GM19463 (cell line): ENCODE results near the gene TXNL4A.
"Not testable (repeated sequence)": the region's sequence is repeated elsewhere in the genome, so short reads cannot be mapped to it uniquely, and the experiment has no call there.

ENCODE experiments used
- ATAC-seq: cut with Tn5 transposase; IDR thresholded peaks from one replicate; pipeline ENCODE4 v1.9.1; 2021; ENCODE audit warnings: mild to moderate bottlenecking, moderate library complexity; ENCODE audit not compliant: unreplicated experiment

The TXNL4A gene

DNA sequence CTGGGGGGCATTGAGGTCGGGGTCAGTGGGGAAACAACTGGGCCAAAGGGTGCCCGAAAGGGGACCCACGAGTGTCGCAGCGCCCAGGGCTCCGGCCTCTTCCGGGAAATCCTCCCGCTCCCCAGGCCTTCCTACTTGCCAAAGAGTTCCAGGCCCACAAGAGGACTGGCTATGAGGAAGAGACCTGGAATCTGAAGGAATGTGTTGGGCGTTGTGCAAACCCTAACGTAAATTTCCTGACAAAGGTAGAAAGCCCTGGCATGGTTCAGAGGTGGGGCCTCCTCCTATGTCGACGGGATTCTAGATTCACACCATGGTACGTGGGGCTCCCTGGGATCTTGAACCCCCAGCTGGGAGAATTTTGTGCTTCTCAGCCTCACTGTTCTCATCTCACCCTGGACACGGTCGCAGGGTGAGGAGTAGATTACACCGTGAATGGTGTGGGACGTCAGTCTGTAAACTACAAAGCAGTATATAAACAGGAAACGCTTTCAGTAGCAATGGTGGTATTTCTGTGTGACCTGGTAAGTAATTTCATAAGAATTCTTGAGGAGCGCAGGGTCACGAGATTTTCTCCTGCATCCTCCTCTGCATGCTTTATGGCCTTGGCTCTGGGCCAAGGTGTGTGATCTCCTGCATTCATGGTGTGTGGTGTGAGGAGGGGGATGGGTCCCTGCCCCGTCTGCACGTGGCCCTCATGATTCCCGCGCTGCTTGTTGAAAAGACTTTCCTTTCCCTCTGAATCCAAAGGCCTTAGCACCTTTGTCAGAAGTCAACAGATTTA is 23.1 kb downstream of the TXNL4A start:
- no peak for ATAC-seq

- ATAC-seq = peak; percentile 52
Measured at GRCh38 chr18:79964330-79965118, 23.8 kb downstream of the TXNL4A start, which contains the start of gene HSBP1L1. TSS of gene HSBP1L1 (plus strand) at chr18:79964643. CDS start at chr18:79964736, 93 bp downstream.

DNA sequence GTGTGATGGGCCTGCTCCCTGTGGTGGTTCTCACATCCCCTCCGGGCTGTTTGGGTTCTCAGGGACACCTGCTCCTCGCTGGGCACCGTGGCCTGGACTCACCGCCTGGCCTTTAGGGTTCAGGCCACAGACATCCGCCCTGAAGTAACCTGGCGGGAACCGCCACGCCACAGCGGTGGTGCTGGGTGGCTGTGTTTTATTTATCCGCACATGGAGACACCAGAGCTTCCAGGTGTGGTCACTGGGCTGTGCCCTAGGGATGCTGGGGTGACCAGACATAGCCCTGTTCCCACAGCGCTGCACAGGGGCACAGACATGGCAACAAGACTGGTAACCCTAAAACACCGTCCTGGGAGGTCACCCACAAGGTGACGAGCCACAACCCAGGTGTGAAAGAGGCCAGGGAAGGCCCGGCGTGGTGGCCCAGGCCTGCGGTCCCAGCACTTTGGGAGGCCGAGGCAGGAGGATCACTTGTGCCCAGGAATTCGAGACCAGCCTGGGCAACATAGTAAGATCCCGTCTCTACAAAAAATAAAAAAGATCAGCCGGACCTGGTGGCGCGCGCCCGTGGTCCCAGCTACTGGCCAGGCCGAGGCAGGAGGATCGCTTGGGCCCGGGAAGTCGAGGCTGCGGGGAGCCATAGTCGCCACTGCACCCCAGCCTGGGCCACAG is 24.6 kb downstream of the TXNL4A start:
- ATAC-seq = no peak

GRCh38 chr18:79962835-79963657 is 25.3 kb downstream of the TXNL4A start:
- peak; percentile 62 for ATAC-seq

- no peak for ATAC-seq
Measured at GRCh38 chr18:79962311-79962710, 26.1 kb downstream of the TXNL4A start.

- ATAC-seq = no peak
Measured at GRCh38 chr18:79961527-79962291, 26.7 kb downstream of the TXNL4A start.

GRCh38 chr18:79960921-79961526 is 27.3 kb downstream of the TXNL4A start:
- ATAC-seq = no peak

- not testable (repeated sequence) for ATAC-seq
Measured at GRCh38 chr18:79960161-79960801, 28.1 kb downstream of the TXNL4A start.

DNA sequence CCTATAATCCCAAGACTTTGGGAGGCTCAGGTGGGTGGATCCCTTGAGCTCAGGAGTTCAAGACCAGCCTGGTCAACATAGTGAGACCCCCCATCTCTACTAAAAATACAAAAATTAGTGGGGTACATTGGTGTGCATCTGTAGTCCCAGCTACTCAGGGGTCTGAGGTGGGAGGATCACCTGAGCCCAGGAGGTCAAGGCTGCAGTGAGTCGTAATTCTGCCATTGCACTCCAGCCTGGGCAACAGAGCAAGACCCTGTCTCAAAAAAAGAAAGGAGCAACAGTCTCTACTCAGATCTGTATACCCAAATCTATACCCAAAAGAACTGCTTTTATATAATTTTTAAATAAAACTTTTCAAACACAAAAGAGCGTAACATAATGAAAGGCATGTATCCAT is 29.4 kb downstream of the TXNL4A start:
- no peak for ATAC-seq

DNA sequence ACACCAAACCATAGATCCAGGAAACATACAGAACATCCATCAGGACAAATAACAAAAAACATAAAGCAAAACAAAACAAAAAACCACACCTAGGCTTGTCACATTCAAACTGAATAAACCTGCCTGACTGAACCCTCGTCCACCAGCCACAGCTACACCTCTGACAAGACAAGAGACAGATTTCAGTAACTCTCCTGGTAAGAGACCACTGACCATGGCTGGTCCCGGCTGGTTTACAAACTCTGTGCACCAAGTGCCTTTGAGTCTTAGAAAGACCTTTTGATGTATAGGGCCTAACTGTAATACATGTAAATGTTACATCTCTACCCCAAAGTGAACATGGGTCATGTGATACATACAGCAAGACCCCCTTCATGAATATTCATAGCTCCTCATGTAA is 32.1 kb downstream of the TXNL4A start:
- ATAC-seq = no peak

DNA sequence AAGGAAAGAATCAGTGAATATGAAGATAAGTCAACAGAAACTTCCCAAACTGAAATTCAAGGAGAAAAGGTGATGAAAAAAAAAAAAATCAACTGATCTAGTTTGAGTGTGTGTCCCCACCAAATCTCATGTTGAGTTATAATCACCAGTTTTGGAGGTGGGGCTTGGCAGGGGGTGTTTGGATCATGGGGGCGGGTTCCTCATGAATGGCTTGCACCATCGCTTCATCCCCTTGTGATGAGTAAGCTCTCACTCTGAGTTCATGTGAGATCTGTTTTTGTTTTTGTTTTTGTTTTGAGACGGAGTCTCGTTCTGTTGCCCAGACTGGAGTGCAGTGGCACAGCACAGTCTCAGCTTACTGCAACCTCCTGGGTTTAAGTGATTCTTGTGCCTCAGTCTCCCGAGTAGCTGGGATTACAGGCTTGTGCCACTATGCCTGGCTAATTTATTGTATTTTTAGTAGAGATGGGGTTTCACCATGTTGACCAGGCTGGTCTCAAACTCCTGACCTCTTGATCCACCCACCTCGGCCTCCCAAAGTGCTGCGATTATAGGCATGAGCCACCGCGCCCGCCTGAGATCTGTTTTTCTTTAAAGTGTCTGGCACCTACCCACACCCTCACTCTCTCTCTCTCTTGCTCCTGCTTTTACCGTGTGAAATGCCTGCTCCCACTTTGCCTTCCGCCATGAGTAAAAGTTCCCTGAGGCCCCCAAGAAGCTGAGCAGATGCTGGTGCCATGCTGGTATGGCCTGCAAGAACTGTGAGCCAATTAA is 32.9 kb downstream of the TXNL4A start:
- no peak for ATAC-seq

- ATAC-seq = no peak
Measured at GRCh38 chr18:79954791-79955190, 33.6 kb downstream of the TXNL4A start.

DNA sequence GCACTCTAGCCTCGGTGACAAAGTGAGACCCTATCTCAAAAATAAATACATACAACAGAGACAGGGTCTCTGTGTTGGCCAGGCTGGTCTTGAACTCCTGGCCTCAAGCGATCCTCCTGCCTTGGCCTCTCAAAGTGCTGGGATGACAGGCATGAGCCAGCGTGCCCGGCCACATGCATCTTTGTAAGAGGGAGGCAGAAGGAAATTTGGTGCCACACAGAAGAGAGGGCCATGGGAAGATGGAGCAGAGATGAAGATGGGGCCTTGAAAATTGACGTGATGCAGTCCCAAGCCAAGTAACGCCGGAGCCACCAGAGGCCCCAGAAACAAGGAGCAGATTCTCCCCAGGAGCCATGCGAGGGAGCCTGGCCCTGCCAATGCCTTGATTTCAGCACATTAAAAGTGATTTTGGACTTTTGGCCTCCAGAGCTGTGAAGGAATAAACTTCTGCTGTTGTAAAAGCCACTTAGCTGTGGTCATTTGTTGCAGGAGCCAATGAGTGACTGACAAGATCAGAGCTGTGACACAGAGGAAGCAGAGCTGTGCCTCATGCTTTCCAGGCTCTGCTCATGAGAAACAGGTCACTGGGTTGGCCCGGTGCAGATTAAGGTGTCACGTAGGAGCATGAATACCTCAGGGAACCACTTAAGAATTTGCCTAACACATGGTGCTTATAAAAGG is 34.3 kb downstream of the TXNL4A start:
- ATAC-seq = no peak

DNA sequence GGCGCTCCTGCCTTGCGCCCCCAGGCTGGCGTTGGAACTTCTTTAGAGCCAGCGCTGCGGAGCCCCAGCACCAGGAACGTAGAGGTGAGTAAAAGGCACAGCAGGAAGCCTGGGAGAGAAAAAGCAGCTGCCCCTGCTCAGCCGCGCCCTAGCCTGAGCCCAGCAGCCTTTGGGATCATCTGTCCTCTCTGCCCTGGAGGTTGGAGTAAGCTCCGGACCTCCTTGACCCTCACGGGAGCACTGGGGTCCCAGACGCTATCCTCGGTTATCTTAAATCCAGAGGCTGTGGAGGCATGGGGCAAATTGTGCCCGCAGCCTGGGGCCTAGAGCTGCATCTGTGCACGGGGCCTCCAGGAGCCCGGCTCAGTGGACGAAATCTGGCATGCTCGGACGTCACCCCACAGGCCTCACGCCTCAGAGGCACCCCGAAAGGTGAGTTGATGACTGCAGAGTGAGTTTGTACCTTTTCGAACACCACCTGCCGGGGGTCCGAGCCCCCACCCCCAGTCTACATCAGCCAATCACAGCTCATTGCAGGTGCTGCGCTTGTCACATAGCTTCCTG is 35.3 kb downstream of the TXNL4A start:
- ATAC-seq = no peak

- no peak for ATAC-seq
Measured at GRCh38 chr18:79952456-79952995, 35.8 kb downstream of the TXNL4A start.

GRCh38 chr18:79951545-79952455 is 36.6 kb downstream of the TXNL4A start, which contains the start of gene SLC66A2:
TSS of gene SLC66A2 (minus strand) at chr18:79951653. CDS start at chr18:79950926, 727 bp downstream.
- ATAC-seq = peak; percentile 84
